A172 (cell line): ENCODE data around the gene C1orf141. TPM values are rescaled to one million over a fixed set of nuclear protein-coding genes. Genes with fewer than 3 reads are reported as not detected.
"Not testable (repeated sequence)": the region's sequence is repeated elsewhere in the genome, so short reads cannot be mapped to it uniquely, and the experiment has no call there.

Source experiments
- DNase-seq: peaks from one replicate; pipeline ENCODE4 v3.0.0-alpha.2; 2015; ENCODE audit warnings: low spot score
- total RNA-seq: library from RNA; depleted of rRNA; stranded (reverse); fragments of >200 nt; shearing (Covaris generic); gene quantifications from 2 replicates; pipeline ENCODE4 v1.2.3, GENCODE V29; 2014

Gene C1orf141
- total RNA-seq, 1 experiment from 2014 or later: not detected

DNA sequence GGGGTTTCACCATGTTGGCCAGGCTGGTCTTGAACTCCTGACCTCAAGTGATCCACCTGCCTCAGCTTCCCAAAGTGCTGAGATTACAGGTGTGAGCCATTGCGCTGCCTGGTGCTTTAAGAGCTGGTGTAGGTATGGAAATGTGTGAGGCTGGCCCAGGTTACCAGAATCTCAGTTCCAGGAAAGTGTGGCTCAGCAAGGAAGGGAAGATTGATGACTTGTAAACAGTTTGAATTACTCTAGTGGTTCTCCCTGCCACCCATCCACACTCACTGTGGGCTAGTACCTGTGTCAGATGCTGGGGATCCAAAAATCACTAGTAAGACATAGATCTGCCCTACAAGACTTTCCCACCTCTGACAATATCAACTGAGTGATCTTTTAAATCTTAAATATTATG lies 46.3 kb downstream of the C1orf141 start:
- no peak for DNase-seq

DNA sequence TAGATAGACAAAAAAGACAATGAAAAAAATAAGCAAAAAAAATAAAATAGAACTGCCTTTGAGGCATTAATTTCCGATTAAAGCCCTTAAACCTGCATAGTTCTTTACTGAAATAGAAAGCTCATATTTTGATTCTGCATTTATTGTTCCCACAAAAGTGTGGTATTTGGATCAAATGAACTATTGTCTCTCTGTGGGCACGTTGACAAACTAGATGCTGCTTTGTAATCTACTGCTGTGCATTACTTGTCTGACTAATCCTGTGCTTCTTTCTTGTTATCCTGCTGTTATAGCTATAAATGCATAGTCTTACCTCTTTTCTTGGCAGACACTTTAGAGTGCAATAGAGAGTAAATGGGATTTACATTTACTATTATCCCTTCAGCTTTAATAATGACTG lies 49.4 kb downstream of the C1orf141 start:
- no peak for DNase-seq

GRCh38 chr1:67084765-67085318 lies 49.9 kb downstream of the C1orf141 start:
- no peak for DNase-seq

GRCh38 chr1:67078291-67078690 lies 56.5 kb downstream of the C1orf141 start:
- no peak for DNase-seq

DNA sequence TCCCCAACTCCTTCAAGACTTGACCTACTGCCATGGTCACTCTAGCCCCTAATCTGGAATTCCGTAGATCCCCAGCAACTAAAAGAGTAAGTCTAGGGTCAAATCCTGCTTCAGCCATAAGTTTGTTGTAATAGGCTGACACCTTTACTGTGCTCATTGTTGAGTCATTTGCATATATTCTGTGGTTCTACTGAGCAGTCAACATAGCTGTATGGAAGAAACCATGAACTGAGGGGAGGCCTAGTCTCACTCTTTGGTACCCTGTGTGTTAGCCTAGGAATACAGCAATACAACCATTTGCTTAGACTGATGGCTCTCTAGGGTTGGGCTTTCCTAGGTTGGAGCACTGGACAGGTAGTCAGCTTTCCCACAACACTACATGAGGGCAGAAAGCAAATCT lies 57.2 kb downstream of the C1orf141 start:
- no peak for DNase-seq

DNA sequence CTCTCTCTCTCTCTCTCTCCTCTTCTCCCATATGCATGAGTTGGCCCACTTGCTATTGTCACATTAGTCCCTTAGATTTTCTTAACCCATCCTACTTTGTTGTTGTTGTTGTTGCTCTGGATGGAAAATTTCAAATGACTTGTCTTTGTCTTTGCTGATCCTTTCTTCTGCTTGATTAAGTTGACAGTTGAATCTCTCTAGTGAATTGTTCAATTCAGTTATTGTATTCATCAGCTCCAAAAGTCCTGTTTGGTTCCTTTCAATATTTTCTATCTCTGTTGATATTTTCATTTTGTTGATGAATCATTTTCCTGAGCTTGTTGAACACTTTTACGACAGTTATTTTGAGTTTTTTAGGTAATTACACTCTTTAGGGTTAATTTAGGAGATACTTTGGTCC lies 62.0 kb downstream of the C1orf141 start:
- no peak for DNase-seq

DNA sequence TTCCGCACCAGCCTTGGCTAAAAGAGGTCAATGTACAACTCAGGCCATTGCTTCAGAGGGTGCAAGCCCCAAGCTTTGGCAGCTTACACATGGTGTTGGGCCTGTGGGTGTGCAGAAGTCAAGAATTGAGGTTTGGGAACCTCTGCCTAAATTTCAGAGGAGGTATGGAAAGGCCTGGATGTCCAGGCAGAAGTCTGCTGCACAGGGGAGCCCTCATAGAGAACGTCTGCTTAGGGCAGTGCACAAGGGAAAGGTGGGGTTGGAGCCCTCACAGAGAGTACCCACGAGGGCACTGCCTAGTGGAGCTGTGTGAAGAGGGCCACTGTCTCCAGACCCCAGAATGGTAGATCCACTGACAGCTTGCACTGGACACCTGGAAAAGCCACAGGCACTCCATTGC lies 67.1 kb downstream of the C1orf141 start:
- not testable (repeated sequence) for DNase-seq

- DNase-seq: no peak
These were observed 72.4 kb downstream of the C1orf141 start for GRCh38 chr1:67062412-67062811.

GRCh38 chr1:67061266-67061665 lies 73.5 kb downstream of the C1orf141 start:
- DNase-seq: no peak

DNA sequence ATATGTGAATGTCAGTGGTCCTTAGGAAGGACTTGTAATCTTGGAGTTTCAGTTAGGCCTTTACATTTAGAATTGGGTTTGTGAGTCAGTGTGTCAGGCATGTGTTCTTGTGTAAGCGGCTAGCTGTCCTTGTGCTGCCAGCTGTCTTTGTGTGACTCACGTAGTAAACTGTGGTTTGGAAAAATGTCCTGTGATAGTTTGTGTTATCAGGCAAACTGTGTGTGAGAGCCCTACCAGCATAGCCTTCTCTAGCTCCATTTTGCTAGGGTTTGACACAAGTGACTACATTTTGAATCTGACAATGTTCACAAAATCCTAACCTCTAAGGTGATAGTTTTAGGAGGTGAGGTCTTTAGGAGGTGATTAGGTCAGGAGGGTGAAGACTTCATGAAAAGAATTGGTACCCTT lies 74.0 kb downstream of the C1orf141 start:
- peak; percentile 89 for DNase-seq

DNA sequence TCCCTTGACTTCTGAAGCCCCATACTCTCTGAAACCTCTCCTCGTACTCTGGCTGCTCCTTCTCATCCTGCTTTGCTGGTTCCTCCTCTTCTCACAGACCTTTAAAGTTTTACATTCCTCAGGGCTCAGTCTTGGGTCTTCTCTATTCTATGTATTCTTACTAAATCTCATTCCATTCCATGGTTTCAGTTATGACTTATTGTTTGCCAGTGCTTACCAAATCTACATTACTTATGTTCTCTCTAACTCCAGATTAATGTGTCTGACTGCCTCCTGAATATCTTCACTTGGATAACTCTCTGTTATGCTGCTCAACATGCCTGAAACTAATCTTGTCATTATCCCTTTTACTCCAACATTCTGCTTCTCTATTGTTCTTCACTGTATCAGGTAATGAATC lies 75.4 kb downstream of the C1orf141 start:
- DNase-seq: no peak

DNA sequence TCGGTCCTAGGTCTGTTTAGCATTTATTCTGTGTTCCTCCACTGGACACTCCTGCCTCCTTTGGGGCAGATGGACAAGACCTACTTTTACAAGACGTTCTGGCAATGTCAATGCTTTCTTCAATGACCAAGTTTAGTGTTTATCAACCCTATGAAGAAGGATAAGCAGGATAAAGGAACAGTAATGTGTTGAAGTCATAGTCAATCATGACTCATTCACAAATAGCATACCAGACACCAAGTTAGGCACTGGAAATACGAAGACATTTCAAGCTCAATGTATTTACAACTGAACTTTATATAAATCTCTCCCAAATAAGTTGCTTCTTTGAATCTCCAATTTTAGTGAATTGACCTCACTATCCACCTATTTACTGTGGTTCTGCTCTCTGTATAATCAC lies 76.0 kb downstream of the C1orf141 start:
- DNase-seq: no peak

DNA sequence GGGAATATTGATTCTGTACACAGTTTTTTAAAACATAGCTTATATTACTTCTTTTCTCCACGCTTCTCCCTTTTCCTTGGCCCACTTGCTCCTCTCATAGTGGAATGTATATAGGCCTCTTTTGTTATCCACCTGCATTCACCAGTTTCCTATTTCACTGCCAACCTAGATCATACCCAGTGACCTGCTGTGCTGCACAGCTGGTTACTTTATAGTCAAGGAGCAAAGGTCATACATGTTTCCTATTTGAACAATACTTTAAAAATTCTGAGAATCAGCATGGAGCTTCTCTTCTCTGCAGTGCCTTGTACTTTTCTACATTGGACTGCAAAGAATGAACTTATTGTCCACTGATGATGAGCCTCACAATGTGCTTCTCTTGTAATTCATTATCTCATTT lies 76.5 kb downstream of the C1orf141 start:
- DNase-seq: no peak

GRCh38 chr1:67053785-67054772 lies 80.7 kb downstream of the C1orf141 start, which contains the start of gene SLC35D1:
Gene SLC35D1, minus strand, starts transcription at chr1:67054148. Its CDS starts 135 bp downstream, at chr1:67054013.
- peak; percentile 32 for DNase-seq

- no peak for DNase-seq
These were observed 81.3 kb downstream of the C1orf141 start for GRCh38 chr1:67053535-67053784.

- peak; percentile 26 for DNase-seq
These were observed 81.8 kb downstream of the C1orf141 start for GRCh38 chr1:67052741-67053534.

- DNase-seq: no peak
These were observed 83.6 kb downstream of the C1orf141 start for GRCh38 chr1:67051196-67051595.

DNA sequence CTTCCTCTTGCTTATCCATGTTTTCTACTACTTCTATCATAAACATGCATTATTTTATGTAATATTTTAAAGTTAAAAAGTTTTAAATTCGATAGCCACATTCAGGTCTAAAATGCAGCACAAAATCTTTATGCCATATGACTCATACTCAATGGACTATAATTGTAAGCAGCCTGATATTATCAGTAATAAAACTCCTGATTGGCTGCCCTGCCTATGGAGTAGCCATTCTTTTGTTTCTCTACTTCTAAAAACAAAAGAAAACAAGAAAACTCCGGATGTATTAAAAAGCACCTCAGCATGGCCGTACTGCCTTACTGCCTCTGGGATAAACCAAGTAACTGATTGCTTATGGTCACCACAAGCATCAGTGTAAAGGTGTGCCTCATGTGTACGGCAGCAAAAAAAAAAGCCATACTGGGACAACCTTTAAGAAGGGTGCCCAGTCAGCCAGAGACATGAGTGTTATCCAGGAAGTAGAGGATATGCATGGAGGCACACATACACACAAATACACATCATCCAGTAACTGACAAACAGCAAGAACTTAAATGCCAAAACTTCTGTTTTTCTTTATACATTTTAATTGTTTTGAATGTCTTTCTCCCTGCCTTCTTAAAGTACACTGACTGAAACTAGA lies 90.0 kb downstream of the C1orf141 start:
- no peak for DNase-seq

- DNase-seq: no peak
These were observed 91.4 kb downstream of the C1orf141 start for GRCh38 chr1:67043366-67043765.
